GM19025 (cell line): ENCODE results near the gene FAM241A.
A peak's percentile ranks its signal among the peaks of the same experiment; 100 is the strongest.
"Not testable (repeated sequence)": the region's sequence is repeated elsewhere in the genome, so short reads cannot be mapped to it uniquely, and the experiment has no call there.

Experiments used
- ATAC-seq: cut with Tn5 transposase; IDR thresholded peaks from one replicate; pipeline ENCODE4 v1.9.1; 2021; ENCODE audit warnings: mild to moderate bottlenecking, low read depth, moderate library complexity; ENCODE audit not compliant: unreplicated experiment

The FAM241A gene

GRCh38 chr4:112208137-112209095, 63.2 kb downstream of the FAM241A start:
- not testable (repeated sequence) for ATAC-seq

- no peak for ATAC-seq
Observed at GRCh38 chr4:112210777-112211176, 65.5 kb downstream of the FAM241A start.

- ATAC-seq: no peak
Observed at GRCh38 chr4:112213091-112213490, 67.8 kb downstream of the FAM241A start.

- no peak for ATAC-seq
Observed at GRCh38 chr4:112213856-112214255, 68.6 kb downstream of the FAM241A start.

GRCh38 chr4:112214390-112215264, 69.4 kb downstream of the FAM241A start:
- ATAC-seq: no peak

- ATAC-seq: no peak
Observed at GRCh38 chr4:112219826-112220366, 74.6 kb downstream of the FAM241A start.

GRCh38 chr4:112222219-112222955, 77.1 kb downstream of the FAM241A start:
- ATAC-seq: no peak

GRCh38 chr4:112225157-112225556, 79.9 kb downstream of the FAM241A start:
- ATAC-seq: no peak

GRCh38 chr4:112230879-112231778, 85.9 kb downstream of the FAM241A start:
- ATAC-seq: peak; percentile 77

- peak; percentile 59 for ATAC-seq
Observed at GRCh38 chr4:112231779-112232713, 86.8 kb downstream of the FAM241A start, which contains the start of gene AP1AR. Gene AP1AR (plus strand): TSS chr4:112231787. CDS start chr4:112232092, 305 bp downstream.

GRCh38 chr4:112234952-112235609, 89.8 kb downstream of the FAM241A start:
- no peak for ATAC-seq

GRCh38 chr4:112236040-112236439, 90.8 kb downstream of the FAM241A start:
- no peak for ATAC-seq

- ATAC-seq: no peak
Observed at GRCh38 chr4:112238833-112239232, 93.6 kb downstream of the FAM241A start.
